Smooth muscle cell of the coronary artery (primary cell): ENCODE data around the gene MAN1B1. TPM values are rescaled to one million over a fixed set of nuclear protein-coding genes. Genes with fewer than 3 reads are reported as not detected.

Experiments
- total RNA-seq: library from RNA; depleted of rRNA; stranded (reverse); fragments of >200 nt; gene quantifications from 2 replicates; pipeline ENCODE4 v1.2.3, GENCODE V29; 2014; ENCODE audit warnings: low replicate concordance

The MAN1B1 gene
- 69.0 and 76.6 TPM in 2 replicates for total RNA-seq

DNA sequence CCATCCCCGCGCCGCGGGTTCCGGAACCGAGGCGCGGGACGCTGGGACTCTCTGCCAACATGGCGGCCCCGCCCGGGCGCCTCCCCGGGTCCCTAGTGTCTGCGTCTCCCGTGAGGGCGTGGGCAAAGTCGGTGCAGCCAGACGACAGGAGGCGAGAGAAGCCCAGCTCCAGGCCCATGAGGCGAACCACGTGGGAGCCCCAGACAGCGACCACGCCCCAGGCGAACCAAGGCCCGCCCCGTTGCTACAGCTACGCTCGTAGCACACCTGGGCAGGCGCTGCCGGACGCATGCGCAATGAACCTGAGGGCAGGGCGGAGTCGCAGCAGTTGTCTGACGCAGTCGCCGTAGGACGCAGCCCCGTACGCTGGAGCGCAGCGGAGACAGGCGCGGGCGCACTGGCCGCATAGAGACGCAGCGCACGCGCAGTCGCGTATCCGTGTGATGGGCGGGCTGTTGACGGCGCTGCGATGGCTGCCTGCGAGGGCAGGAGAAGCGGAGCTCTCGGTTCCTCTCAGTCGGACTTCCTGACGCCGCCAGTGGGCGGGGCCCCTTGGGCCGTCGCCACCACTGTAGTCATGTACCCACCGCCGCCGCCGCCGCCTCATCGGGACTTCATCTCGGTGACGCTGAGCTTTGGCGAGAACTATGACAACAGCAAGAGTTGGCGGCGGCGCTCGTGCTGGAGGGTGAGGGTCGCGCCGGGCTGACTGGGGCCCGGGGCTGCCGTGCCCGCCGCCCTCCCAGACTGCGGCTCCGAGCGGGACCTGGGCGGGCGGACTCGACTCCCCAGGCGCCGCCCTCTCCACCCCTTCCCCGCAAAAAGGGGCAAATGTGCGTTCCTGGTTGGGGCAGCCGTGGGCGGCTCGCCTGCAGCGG lies at the start of gene MAN1B1:
Gene MAN1B1, plus strand, starts transcription at position 455 of the 878 bp plus-strand sequence. Its CDS starts 15 bp downstream, at position 470.

DNA sequence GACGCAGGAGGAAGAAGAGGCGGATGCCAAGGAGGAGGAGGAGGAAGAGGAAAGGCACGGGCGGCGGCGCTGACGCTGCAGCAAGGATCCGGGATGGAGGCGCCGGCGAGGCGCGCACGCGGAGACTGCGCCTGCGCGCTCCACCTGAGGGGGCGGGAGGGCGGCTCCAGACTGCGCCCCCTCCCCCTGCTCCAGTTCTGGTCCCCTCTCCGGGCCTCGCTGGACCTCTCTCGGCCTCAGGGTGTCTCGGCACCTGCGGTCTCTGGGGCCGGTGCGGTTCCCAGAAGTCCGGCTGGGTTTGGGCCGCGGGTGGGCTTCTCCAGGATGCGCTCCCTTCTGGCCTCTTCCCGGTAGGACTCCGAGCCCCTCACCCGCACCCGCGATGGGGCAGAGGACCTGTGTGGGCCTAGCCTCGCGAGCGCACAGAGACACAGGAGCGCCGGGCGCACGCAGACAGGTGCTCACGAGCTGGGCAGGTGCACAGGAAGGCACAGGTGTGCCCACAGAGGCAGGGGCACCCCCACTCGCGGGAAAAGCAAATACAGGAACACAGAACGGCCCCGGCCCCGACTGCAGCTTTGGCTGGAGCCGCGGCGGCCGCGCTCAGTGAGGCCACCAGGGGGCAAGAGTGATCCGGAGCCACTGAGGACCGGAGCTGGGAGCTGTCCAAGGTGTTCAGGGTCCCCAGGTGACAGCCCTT lies 40.5 kb upstream of the MAN1B1 start, which contains the start of gene NPDC1:
Gene NPDC1, minus strand, starts transcription at position 90 of the 700 bp plus-strand sequence. CDS start 188 bp downstream, outside the sequence.

DNA sequence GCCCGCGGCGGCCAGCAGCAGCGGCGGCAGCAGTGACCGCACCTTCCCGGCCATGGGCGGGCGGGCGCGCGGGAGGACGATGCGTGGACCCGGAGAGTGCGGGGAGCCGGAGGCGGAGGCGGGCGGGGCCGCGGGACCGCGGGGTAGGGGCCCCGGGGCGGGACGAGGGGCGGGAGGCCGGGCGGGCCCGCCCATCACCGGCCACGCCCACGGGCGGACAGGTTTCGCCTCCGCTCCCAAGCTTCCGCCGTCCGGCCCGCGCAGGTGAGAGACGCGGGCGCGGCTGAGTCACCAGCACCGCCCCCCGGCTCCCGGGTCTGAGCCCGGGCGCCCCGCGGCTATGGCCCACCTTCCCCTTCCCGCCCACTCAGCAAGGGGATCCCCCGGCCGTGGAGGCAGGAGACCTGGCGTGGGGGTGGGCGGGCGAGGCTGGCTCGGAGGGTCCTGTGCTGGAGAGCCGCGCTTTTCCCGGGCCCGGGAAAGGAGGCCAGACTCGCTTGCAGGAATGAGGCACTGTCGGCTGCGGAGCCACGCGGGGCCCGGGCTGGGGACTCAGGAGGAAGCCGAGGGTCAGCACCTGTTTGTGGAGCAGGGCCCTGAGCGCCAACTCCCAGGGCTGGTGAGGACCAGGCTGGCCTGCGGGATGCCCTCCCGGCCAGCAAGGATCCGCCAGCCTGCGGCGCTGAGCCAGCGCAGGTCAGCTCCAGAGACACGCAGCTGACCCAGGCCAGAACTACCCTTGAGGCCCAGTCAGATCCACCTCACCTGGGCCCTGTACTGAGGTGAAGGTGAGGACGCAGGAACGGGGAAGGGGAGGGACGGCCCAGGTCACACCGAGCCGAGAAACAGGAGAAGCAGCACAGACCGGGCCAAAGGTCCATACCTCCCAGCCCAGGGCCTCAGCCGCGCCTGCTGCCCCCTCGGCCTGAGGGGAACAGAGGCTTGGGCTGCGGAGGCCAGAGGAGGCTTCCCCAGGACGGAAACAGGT lies 32.5 kb upstream of the MAN1B1 start, which contains the start of gene ENTPD2:
Gene ENTPD2, minus strand, starts transcription at position 118 of the 988 bp plus-strand sequence. Its CDS starts 64 bp downstream, at position 54.

DNA sequence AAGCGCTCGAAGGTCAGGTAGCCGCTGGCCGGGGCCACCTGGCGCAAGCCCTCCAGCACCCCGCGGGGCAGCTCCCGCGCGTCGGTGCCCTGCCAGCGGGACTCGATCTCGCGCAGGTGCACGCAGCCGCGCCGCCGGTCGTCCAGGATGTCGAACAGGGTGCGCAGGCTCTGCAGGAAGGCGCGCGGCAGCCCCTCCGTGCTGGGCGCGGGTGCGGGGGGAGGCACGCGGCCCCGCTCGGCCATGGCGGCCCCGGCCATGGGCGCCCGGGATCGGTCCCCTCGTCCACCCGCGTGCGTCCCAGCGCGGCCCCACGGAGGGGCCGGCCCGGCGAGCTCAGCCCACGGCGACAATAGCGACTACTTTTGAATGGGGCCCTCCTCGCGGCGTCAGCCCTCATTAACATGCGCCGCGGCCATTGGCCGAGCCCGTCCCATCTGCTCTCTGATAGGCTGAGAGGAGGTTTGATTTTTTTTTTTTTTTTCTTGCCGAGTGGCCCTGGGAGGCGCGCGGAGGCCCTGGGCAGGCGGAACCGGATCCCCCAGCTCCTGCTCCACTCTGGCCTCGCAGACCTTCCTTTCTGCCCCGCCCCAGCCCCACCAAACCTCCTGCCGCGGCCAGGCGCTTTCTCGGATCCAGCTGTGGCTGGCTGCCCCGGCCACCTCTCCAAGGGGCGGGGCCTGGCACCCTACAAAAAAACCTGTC lies 16.4 kb upstream of the MAN1B1 start, which contains the start of gene SAPCD2:
Gene SAPCD2, minus strand, starts transcription at position 357 of the 705 bp plus-strand sequence. Its CDS starts 97 bp downstream, at position 260.

DNA sequence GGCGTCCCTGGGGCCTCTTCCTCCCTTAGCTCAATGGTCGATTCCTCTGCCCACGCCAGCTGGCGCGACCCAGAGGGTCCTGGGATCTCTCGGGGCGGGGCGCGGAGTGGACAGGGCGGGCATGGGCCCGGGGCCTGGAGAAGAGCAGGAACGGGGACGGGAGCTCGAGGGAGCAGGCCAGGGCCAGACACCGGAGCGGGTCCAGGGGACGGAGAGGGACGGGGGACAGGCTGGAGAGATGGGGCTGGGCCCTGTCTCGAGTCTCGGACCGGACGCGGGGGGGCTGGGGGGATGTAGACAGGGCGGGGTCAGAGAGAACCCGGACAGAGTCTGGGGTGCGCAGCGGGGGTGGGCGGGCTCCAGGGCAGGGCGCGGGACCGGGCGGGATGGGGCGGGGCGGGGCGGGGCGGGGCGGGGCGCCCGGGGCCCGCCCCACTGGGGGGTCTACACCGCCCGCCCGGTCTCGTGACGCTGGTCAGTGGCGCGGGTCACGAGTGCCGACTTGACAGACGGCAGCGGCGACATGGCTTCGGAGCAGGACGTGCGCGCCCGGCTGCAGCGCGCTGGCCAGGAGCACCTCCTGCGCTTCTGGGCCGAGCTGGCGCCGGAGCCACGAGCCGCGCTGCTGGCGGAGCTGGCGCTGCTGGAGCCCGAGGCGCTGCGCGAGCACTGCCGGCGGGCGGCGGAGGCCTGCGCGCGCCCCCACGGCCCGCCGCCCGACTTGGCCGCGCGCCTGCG lies 9.6 kb upstream of the MAN1B1 start, which contains the start of gene UAP1L1:
Gene UAP1L1, plus strand, starts transcription at position 508 of the 738 bp plus-strand sequence. Its CDS starts 16 bp downstream, at position 524.

DNA sequence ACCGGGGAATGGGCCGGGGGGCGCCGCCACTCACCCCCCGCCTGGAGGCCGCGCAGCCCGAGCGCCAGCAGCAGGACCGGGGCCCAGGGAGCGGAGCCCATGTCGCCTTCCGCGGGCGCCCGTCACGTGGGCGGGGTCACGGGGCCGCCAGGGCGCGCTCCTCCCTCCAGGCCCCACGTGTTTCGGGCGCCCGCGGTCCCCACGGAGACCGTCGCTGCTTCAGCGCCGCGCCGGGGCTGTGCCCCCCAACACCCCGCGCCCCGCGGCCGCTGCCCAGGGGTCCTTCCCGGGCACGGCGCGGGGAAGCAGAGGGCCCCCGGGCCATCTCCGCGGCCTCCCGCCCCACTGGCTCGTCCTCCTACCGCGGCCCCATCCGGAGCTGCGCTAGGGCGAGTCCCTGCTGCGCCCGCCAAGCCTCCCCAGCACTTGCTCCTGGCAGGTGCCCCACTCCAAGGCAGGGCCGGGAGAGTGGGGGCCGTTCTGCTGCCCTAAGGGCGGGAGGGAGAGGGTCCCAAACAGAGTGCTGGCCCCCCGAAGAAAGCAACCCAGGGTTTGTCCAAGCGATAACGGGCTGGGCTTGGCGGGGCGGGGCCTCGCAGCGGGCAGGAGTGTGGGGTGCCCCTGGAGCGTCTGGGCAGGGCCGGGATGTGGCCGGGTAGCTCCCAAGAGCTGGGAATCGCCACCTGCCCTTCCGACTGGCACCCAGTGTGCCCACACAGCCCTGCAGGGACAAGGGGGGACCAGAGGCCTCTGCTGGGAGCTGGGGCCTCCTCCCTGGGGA lies 28.0 kb downstream of the MAN1B1 start, which contains the start of gene DPP7:
Gene DPP7, minus strand, starts transcription at position 121 of the 781 bp plus-strand sequence. Its CDS starts 20 bp downstream, at position 101.

DNA sequence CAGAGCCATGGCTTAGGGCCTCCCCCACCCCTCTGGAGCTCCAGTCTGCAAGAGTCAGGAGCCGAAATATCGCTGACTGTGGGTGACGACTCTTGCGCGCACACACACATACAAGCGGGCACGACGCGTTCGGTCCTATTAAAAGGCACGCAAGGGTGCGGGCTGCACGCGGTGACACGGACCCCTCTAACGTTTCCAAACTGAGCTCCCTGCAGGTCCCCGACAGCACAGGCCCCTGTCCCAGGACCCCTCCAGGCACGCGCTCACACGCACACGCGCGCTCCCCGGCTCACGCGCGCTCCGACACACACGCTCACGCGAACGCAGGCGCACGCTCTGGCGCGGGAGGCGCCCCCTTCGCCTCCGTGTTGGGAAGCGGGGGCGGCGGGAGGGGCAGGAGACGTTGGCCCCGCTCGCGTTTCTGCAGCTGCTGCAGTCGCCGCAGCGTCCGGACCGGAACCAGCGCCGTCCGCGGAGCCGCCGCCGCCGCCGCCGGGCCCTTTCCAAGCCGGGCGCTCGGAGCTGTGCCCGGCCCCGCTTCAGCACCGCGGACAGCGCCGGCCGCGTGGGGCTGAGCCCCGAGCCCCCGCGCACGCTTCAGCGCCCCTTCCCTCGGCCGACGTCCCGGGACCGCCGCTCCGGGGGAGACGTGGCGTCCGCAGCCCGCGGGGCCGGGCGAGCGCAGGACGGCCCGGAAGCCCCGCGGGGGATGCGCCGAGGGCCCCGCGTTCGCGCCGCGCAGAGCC lies 52.1 kb downstream of the MAN1B1 start, which contains the start of gene GRIN1:
Gene GRIN1, plus strand, starts transcription at position 433 of the 746 bp plus-strand sequence. CDS start 333 bp downstream, outside the sequence.

Other genes starting within 250 kb of the MAN1B1 start
- 0.90 and 1.6 TPM in 2 replicates for gene AJM1, start 244.5 kb upstream of the MAN1B1 start, total RNA-seq
- gene PHPT1, start 237.6 kb upstream of the MAN1B1 start, total RNA-seq: 229 and 269 TPM in 2 replicates
- 0.59 and 0.75 TPM in 2 replicates for gene MAMDC4, start 234.6 kb upstream of the MAN1B1 start, total RNA-seq
- gene EDF1, start 220.7 kb upstream of the MAN1B1 start, total RNA-seq: 483 and 575 TPM in 2 replicates
- 6.7 and 9.3 TPM in 2 replicates for gene TRAF2, start 200.5 kb upstream of the MAN1B1 start, total RNA-seq
- 139 and 223 TPM in 2 replicates for gene FBXW5, start 142.2 kb upstream of the MAN1B1 start, total RNA-seq
- not detected in 2 replicates for gene C8G, start 141.7 kb upstream of the MAN1B1 start, total RNA-seq
- not detected in 2 replicates for gene LCN12, start 134.7 kb upstream of the MAN1B1 start, total RNA-seq
- 1.1 and 33.0 TPM in 2 replicates for gene PTGDS, start 109.5 kb upstream of the MAN1B1 start, total RNA-seq
- 0.15 and 6.1 TPM in 2 replicates for gene LCNL1, start 104.0 kb upstream of the MAN1B1 start, total RNA-seq
- 4.6 and 11.6 TPM in 2 replicates for gene PAXX, start 94.6 kb upstream of the MAN1B1 start, total RNA-seq
- gene CLIC3, start 90.4 kb upstream of the MAN1B1 start, total RNA-seq: 1.3 and 4.6 TPM in 2 replicates
- gene ABCA2, start 58.7 kb upstream of the MAN1B1 start, total RNA-seq: 13.4 and 39.3 TPM in 2 replicates
- not detected in 2 replicates for gene FUT7, start 54.9 kb upstream of the MAN1B1 start, total RNA-seq
- gene NPDC1, start 40.8 kb upstream of the MAN1B1 start, total RNA-seq: 9.5 and 11.6 TPM in 2 replicates
- not detected in 2 replicates for gene ENTPD2, start 32.9 kb upstream of the MAN1B1 start, total RNA-seq
- under 0.01 and 2.2 TPM in 2 replicates for gene SAPCD2, start 16.4 kb upstream of the MAN1B1 start, total RNA-seq
- gene UAP1L1, start 9.5 kb upstream of the MAN1B1 start, total RNA-seq: 12.3 and 12.9 TPM in 2 replicates
- 93.0 and 99.2 TPM in 2 replicates for gene DPP7, start 27.7 kb downstream of the MAN1B1 start, total RNA-seq
- under 0.01 TPM in 1 of 2 replicates, not detected in the other for gene GRIN1, start 52.2 kb downstream of the MAN1B1 start, total RNA-seq
- not detected in 2 replicates for gene LRRC26, start 83.1 kb downstream of the MAN1B1 start, total RNA-seq
- gene TMEM210, start 85.1 kb downstream of the MAN1B1 start, total RNA-seq: not detected in 2 replicates
- 20.3 and 24.0 TPM in 2 replicates for gene ANAPC2, start 101.6 kb downstream of the MAN1B1 start, total RNA-seq
- 52.3 and 82.1 TPM in 2 replicates for gene SSNA1, start 101.7 kb downstream of the MAN1B1 start, total RNA-seq
- 1.5 and 4.6 TPM in 2 replicates for gene TPRN, start 113.8 kb downstream of the MAN1B1 start, total RNA-seq
- gene TMEM203, start 118.7 kb downstream of the MAN1B1 start, total RNA-seq: 23.2 and 25.3 TPM in 2 replicates
- 1.6 and 3.2 TPM in 2 replicates for gene NDOR1, start 118.7 kb downstream of the MAN1B1 start, total RNA-seq
- gene RNF208, start 135.3 kb downstream of the MAN1B1 start, total RNA-seq: not detected in 2 replicates
- 0.12 and 0.30 TPM in 2 replicates for gene CYSRT1, start 138.2 kb downstream of the MAN1B1 start, total RNA-seq
- gene RNF224, start 140.5 kb downstream of the MAN1B1 start, total RNA-seq: under 0.01 TPM in 1 of 2 replicates, not detected in the other
- not detected in 2 replicates for gene SLC34A3, start 143.9 kb downstream of the MAN1B1 start, total RNA-seq
- gene TUBB4B, start 154.3 kb downstream of the MAN1B1 start, total RNA-seq: 117 and 143 TPM in 2 replicates
- gene STPG3, start 164.3 kb downstream of the MAN1B1 start, total RNA-seq: not detected in 2 replicates
- gene NELFB, start 168.3 kb downstream of the MAN1B1 start, total RNA-seq: 51.3 and 54.2 TPM in 2 replicates
- 1.9 and 16.6 TPM in 2 replicates for gene TOR4A, start 190.7 kb downstream of the MAN1B1 start, total RNA-seq
- gene NRARP, start 215.3 kb downstream of the MAN1B1 start, total RNA-seq: 0.30 and 0.47 TPM in 2 replicates